HG02571 (cell line): Measurements from ENCODE around the gene CAMSAP3.
"Not testable (repeated sequence)": the region's sequence is repeated elsewhere in the genome, so short reads cannot be mapped to it uniquely, and the experiment has no call there.

ENCODE experiments used
- ATAC-seq: cut with Tn5 transposase; IDR thresholded peaks from one replicate; pipeline ENCODE4 v1.9.1; 2021; ENCODE audit warnings: mild to moderate bottlenecking, moderate library complexity; ENCODE audit not compliant: unreplicated experiment

CAMSAP3 gene

GRCh38 chr19:7628589-7629311, 33.1 kb downstream of the CAMSAP3 start:
- no peak for ATAC-seq

GRCh38 chr19:7629347-7630054, 33.8 kb downstream of the CAMSAP3 start, which contains the start of the genes PET100 and XAB2:
TSS of gene PET100 (plus strand) at chr19:7629793. CDS start at chr19:7629834, 41 bp downstream.
TSS of gene XAB2 (minus strand) at chr19:7629545. CDS start at chr19:7629527, 18 bp downstream.
- peak; percentile 81 for ATAC-seq

- no peak for ATAC-seq
These were observed 35.9 kb downstream of the CAMSAP3 start for GRCh38 chr19:7631577-7631976.

GRCh38 chr19:7632340-7633203, 36.9 kb downstream of the CAMSAP3 start:
- ATAC-seq: no peak

- ATAC-seq: no peak
These were observed 38.0 kb downstream of the CAMSAP3 start, which contains the start of gene PCP2 for GRCh38 chr19:7633698-7634097. TSS of gene PCP2 (minus strand) at chr19:7633719. CDS start at chr19:7633457, 262 bp downstream.

- no peak for ATAC-seq
These were observed 40.0 kb downstream of the CAMSAP3 start for GRCh38 chr19:7635670-7636069.

GRCh38 chr19:7636317-7636690, 40.6 kb downstream of the CAMSAP3 start:
- no peak for ATAC-seq

- ATAC-seq: peak; percentile 58
These were observed 41.2 kb downstream of the CAMSAP3 start, which contains the start of gene STXBP2 for GRCh38 chr19:7636691-7637373. TSS of gene STXBP2 (plus strand) at chr19:7637110. CDS start at chr19:7637150, 40 bp downstream.

- no peak for ATAC-seq
These were observed 42.0 kb downstream of the CAMSAP3 start for GRCh38 chr19:7637374-7638256.

GRCh38 chr19:7638802-7639465, 43.3 kb downstream of the CAMSAP3 start:
- ATAC-seq: no peak

GRCh38 chr19:7639863-7640348, 44.2 kb downstream of the CAMSAP3 start:
- ATAC-seq: no peak

GRCh38 chr19:7640803-7641202, 45.1 kb downstream of the CAMSAP3 start:
- no peak for ATAC-seq

- no peak for ATAC-seq
These were observed 45.9 kb downstream of the CAMSAP3 start for GRCh38 chr19:7641290-7642276.

GRCh38 chr19:7642295-7643030, 46.8 kb downstream of the CAMSAP3 start:
- ATAC-seq: no peak

GRCh38 chr19:7643031-7643415, 47.4 kb downstream of the CAMSAP3 start:
- no peak for ATAC-seq

GRCh38 chr19:7643629-7644549, 48.2 kb downstream of the CAMSAP3 start:
- not testable (repeated sequence) for ATAC-seq
